Adrenal gland (tissue), 5 donors: ENCODE measurements around the gene TMEM179.
A peak's percentile ranks its signal among the peaks of the same experiment; 100 is the strongest.

Experiments used
- POLR2A ChIP-seq, 2 donors: fragments of 450-650 bp; IDR thresholded peaks; one replicate each; pipeline ENCODE4 v1.6.1; 2017; ENCODE audit warnings: antibody characterized with exemption in 2 of 2, mild to moderate bottlenecking in 2 of 2, moderate library complexity in 1 of 2
- TF ChIP-seq, protein P1 (sequence below), 6 experiments: fragments of 450-650 bp in 4 of 6; fragments of 200-600 bp in 2 of 6; sonication (generic) in 1 of 6; IDR thresholded peaks; 1 replicate in 5 of 6; 2 replicates in 1 of 6; pipeline versions ENCODE4 v1.5.1 to v1.8.0; 2016 to 2021; ENCODE audit warnings: antibody characterized with exemption in 6 of 6, mild to moderate bottlenecking in 2 of 6, moderate library complexity in 1 of 6
- donor health status: DM: no; HTN: no; CAD: no.

- TF ChIP-seq, protein P1, sequence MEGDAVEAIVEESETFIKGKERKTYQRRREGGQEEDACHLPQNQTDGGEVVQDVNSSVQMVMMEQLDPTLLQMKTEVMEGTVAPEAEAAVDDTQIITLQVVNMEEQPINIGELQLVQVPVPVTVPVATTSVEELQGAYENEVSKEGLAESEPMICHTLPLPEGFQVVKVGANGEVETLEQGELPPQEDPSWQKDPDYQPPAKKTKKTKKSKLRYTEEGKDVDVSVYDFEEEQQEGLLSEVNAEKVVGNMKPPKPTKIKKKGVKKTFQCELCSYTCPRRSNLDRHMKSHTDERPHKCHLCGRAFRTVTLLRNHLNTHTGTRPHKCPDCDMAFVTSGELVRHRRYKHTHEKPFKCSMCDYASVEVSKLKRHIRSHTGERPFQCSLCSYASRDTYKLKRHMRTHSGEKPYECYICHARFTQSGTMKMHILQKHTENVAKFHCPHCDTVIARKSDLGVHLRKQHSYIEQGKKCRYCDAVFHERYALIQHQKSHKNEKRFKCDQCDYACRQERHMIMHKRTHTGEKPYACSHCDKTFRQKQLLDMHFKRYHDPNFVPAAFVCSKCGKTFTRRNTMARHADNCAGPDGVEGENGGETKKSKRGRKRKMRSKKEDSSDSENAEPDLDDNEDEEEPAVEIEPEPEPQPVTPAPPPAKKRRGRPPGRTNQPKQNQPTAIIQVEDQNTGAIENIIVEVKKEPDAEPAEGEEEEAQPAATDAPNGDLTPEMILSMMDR (IDR thresholded peaks at IDR 0.05): peak; percentile 82 to 99 (median 93)
- peak in 1 of 2 donors; percentile 23 for TF ChIP-seq POLR2A (IDR thresholded peaks at IDR 0.05)
Observed at GRCh38 chr14:104650057-104650980, 45.7 kb upstream of the TMEM179 start.
